H1 (cell line): ENCODE results near the gene RASSF4. TPM values are rescaled to one million over a fixed set of nuclear protein-coding genes. Genes with fewer than 3 reads are reported as not detected.
A peak's percentile ranks its signal among the peaks of the same experiment; 100 is the strongest.

Source experiments
- CTCF ChIA-PET: fragments of 300-600 bp; sonication (Branson Sonifier 250); formaldehyde crosslinking; loops from one replicate; lab custom pipeline; 2021; ENCODE audit not compliant: partially characterized antibody; lab: Charles Lee
- POLR2A ChIA-PET: fragments of 300-600 bp; sonication (Branson Sonifier 250); formaldehyde crosslinking; loops from one replicate; lab custom pipeline; 2021; ENCODE audit warnings: inconsistent platforms; ENCODE audit not compliant: partially characterized antibody; lab: Charles Lee
- DNase-seq, 2 experiments: peaks; one replicate each; pipeline versions ENCODE4 v3.0.0 to v3.0.0-alpha.2; 2010 to 2022; ENCODE audit warnings: low spot score in 2 of 2, low read depth in 1 of 2, mixed read lengths in 1 of 2
- FAIRE-seq: peaks from 2 replicates; lab custom pipeline; 2011; peaks lifted over from hg19 to GRCh38; lab: Jason Lieb, UNC
- H2AFZ ChIP-seq: 2 replicates; pipeline ENCODE4 v1.8.1; 2012; ENCODE audit warnings: low read length, inconsistent platforms
- H2AK5ac ChIP-seq: 2 replicates; pipeline ENCODE4 v1.6.1; 2013; ENCODE audit warnings: low read depth, low read length
- H2BK120ac ChIP-seq: replicated peaks from 2 replicates; pipeline ENCODE3; 2013; ENCODE audit warnings: low read depth, low read length, inconsistent platforms
- H2BK12ac ChIP-seq: 2 replicates; pipeline ENCODE4 v1.6.1; 2013; ENCODE audit warnings: low read depth, low read length
- H2BK15ac ChIP-seq: 2 replicates; pipeline ENCODE4 v1.6.1; 2013; ENCODE audit warnings: low read length
- H2BK20ac ChIP-seq: 2 replicates; pipeline ENCODE4 v1.6.1; 2013; ENCODE audit warnings: low read length
- H2BK5ac ChIP-seq: 2 replicates; pipeline ENCODE4 v1.6.1; 2013; ENCODE audit warnings: low read depth, low read length
- H3K14ac ChIP-seq: 2 replicates; pipeline ENCODE4 v1.6.1; 2013; ENCODE audit warnings: inconsistent platforms; ENCODE audit not compliant: insufficient read length
- H3K18ac ChIP-seq: 2 replicates; pipeline ENCODE4 v1.6.1; 2013; ENCODE audit warnings: low read length; ENCODE audit errors: extremely low read depth
- H3K23ac ChIP-seq: 2 replicates; pipeline ENCODE4 v1.6.1; 2013; ENCODE audit warnings: inconsistent platforms; ENCODE audit not compliant: insufficient read length
- H3K23me2 ChIP-seq: 2 replicates; pipeline ENCODE4 v1.6.1; 2013; ENCODE audit warnings: low read depth, low read length
- H3K27ac ChIP-seq: 2 replicates; pipeline ENCODE4 v1.6.1; 2011; ENCODE audit warnings: low read depth, low read length, inconsistent platforms
- H3K27me3 ChIP-seq, 4 experiments: replicated peaks in 1 of 4; 1 replicate in 1 of 4; 2 replicates in 3 of 4; pipeline versions ENCODE4 v1.6.1 to v1.8.1; 2011 to 2013; ENCODE audit warnings: low read length in 3 of 4, mild to moderate bottlenecking in 3 of 4, inconsistent platforms in 2 of 4, mixed read lengths in 2 of 4, moderate library complexity in 1 of 4; ENCODE audit not compliant: control insufficient read depth in 3 of 4, insufficient read depth in 3 of 4; ENCODE audit errors: extremely low read depth in 1 of 4
- H3K36me3 ChIP-seq, 4 experiments: 2 replicates each; pipeline versions ENCODE4 v1.6.1 to v1.8.1; 2011 to 2013; ENCODE audit warnings: mild to moderate bottlenecking in 4 of 4, low read length in 3 of 4, moderate library complexity in 2 of 4, control low read depth in 1 of 4, inconsistent platforms in 1 of 4; ENCODE audit not compliant: insufficient read depth in 4 of 4, control insufficient read depth in 2 of 4
- H3K4ac ChIP-seq: replicated peaks from 2 replicates; pipeline ENCODE3; 2013; ENCODE audit warnings: low read length, low read depth, mixed read lengths, inconsistent platforms; ENCODE audit not compliant: insufficient read length
- H3K4me1 ChIP-seq, 4 experiments: replicated peaks in 1 of 4; 1 replicate in 1 of 4; 2 replicates in 3 of 4; pipeline versions ENCODE4 v1.6.1 to v1.8.1; 2011 to 2013; ENCODE audit warnings: low read length in 3 of 4, inconsistent platforms in 2 of 4, mixed read lengths in 1 of 4; ENCODE audit not compliant: insufficient read depth in 4 of 4, control insufficient read depth in 3 of 4
- H3K4me2 ChIP-seq, 2 experiments: 2 replicates each; pipeline versions ENCODE4 v1.6.1 to v1.8.1; 2011 to 2013; ENCODE audit warnings: low read depth in 2 of 2, low read length in 2 of 2, control low read depth in 1 of 2, inconsistent platforms in 1 of 2, mild to moderate bottlenecking in 1 of 2; ENCODE audit not compliant: insufficient read depth in 1 of 2
- H3K4me3 ChIP-seq, 4 experiments: fragments of 200-600, 300-600 bp in 1 of 4; sonication (generic), shearing (Covaris generic), sonication (Bioruptor Twin) in 1 of 4; 2 replicates each; pipeline versions ENCODE4 v1.5.1 to v1.8.1; 2011 to 2016; ENCODE audit warnings: low read length in 4 of 4, low read depth in 3 of 4, control low read depth in 2 of 4, inconsistent platforms in 2 of 4, mild to moderate bottlenecking in 2 of 4, mixed read lengths in 1 of 4, moderate library complexity in 1 of 4; ENCODE audit not compliant: insufficient read depth in 2 of 4; ENCODE audit errors: extremely low read depth in 1 of 4
- H3K56ac ChIP-seq: replicated peaks from 2 replicates; pipeline ENCODE3; 2013; ENCODE audit warnings: low read depth, mild to moderate bottlenecking, mixed read lengths, low read length, inconsistent platforms; ENCODE audit not compliant: insufficient read length
- H3K79me1 ChIP-seq: 2 replicates; pipeline ENCODE4 v1.6.1; 2013; ENCODE audit warnings: low read depth, low read length, control low read depth
- H3K79me2 ChIP-seq, 2 experiments: 2 replicates each; pipeline versions ENCODE4 v1.6.1 to v1.8.1; 2012 to 2013; ENCODE audit warnings: low read length in 2 of 2, mild to moderate bottlenecking in 2 of 2, inconsistent platforms in 1 of 2; ENCODE audit not compliant: insufficient read depth in 2 of 2, control insufficient read depth in 1 of 2
- H3K9ac ChIP-seq, 4 experiments: replicated peaks in 1 of 4; 1 replicate in 1 of 4; 2 replicates in 3 of 4; pipeline versions ENCODE4 v1.6.1 to v1.8.1; 2011 to 2013; ENCODE audit warnings: low read depth in 3 of 4, low read length in 3 of 4, control low read depth in 2 of 4, mild to moderate bottlenecking in 2 of 4, moderate library complexity in 2 of 4, inconsistent platforms in 1 of 4; ENCODE audit errors: extremely low read depth in 1 of 4
- H3K9me3 ChIP-seq, 2 experiments: 2 replicates each; pipeline versions ENCODE4 v1.6.1 to v1.8.1; 2012 to 2013; ENCODE audit warnings: mild to moderate bottlenecking in 2 of 2, moderate library complexity in 2 of 2, control low read depth in 1 of 2, inconsistent platforms in 1 of 2, low read depth in 1 of 2, low read length in 1 of 2, mixed read lengths in 1 of 2; ENCODE audit not compliant: insufficient read depth in 2 of 2
- H4K20me1 ChIP-seq, 2 experiments: replicated peaks in 1 of 2; 2 replicates each; pipeline versions ENCODE3 to v1.8.1; 2011 to 2013; ENCODE audit warnings: inconsistent platforms in 2 of 2, low read length in 2 of 2, mild to moderate bottlenecking in 1 of 2; ENCODE audit not compliant: insufficient read depth in 2 of 2, control insufficient read depth in 1 of 2
- H4K5ac ChIP-seq: 2 replicates; pipeline ENCODE4 v1.6.1; 2013; ENCODE audit warnings: low read length, low read depth, mixed read lengths, inconsistent platforms; ENCODE audit not compliant: insufficient read length
- H4K8ac ChIP-seq: 2 replicates; pipeline ENCODE4 v1.8.0; 2013; ENCODE audit warnings: mild to moderate bottlenecking, moderate library complexity, low read length, inconsistent platforms; ENCODE audit not compliant: insufficient read depth; ENCODE audit errors: extremely low read depth
- H4K91ac ChIP-seq: replicated peaks from 2 replicates; pipeline ENCODE3; 2013; ENCODE audit warnings: low read length, mixed read lengths, inconsistent platforms; ENCODE audit not compliant: insufficient read length
- ASH2L ChIP-seq: fragments of 200-600, 300-600 bp; sonication (generic); IDR thresholded peaks from one replicate; pipeline ENCODE4 v1.7.1; 2017; ENCODE audit warnings: low read length
- CBX5 ChIP-seq: fragments of 300-800, 300-1000 bp; sonication (generic); IDR thresholded peaks from 2 replicates; pipeline ENCODE4 v1.7.1; 2016; ENCODE audit warnings: antibody characterized with exemption, low read length, low read depth
- CTBP2 ChIP-seq: IDR thresholded peaks from 2 replicates; pipeline ENCODE4 v1.7.0; 2011; ENCODE audit warnings: borderline replicate concordance, mild to moderate bottlenecking, moderate library complexity, mixed read lengths, low read length; ENCODE audit not compliant: insufficient read depth, insufficient read length
- EGR1 ChIP-seq: IDR thresholded peaks from 2 replicates; pipeline ENCODE4 v1.6.1; 2011; ENCODE audit warnings: low read depth, low read length, borderline replicate concordance
- GTF2F1 ChIP-seq: IDR thresholded peaks from 2 replicates; pipeline ENCODE4 v1.6.1; 2012; ENCODE audit warnings: low read depth, low read length, improper control_type of control experiment, borderline replicate concordance
- HDAC2 ChIP-seq, 2 experiments: fragments of 300-600 bp in 1 of 2; sonication (generic) in 1 of 2; IDR thresholded peaks; 2 replicates each; pipeline ENCODE4 v1.6.1; 2011 to 2012; ENCODE audit warnings: low read depth in 2 of 2, low read length in 2 of 2, mild to moderate bottlenecking in 2 of 2, moderate library complexity in 2 of 2, borderline replicate concordance in 1 of 2, inconsistent platforms in 1 of 2
- POLR2A ChIP-seq, 2 experiments: IDR thresholded peaks; 1 replicate in 1 of 2; 2 replicates in 1 of 2; pipeline ENCODE4 v1.6.1; 2011; ENCODE audit warnings: low read depth in 2 of 2, low read length in 2 of 2, mild to moderate bottlenecking in 2 of 2; ENCODE audit errors: control extremely low read depth in 1 of 2
- SP1 ChIP-seq: IDR thresholded peaks from 2 replicates; pipeline ENCODE4 v1.6.1; 2011; ENCODE audit warnings: low read depth, low read length
- WGBS, 2 experiments: shearing (Covaris generic) in 1 of 2; methylation state at CpG; one replicate each; pipeline versions ENCODE4 v1.1.6 to v1.1.7; 2013 to 2015; ENCODE audit warnings: low lambda C conversion rate in 2 of 2, mixed read lengths in 2 of 2, inconsistent platforms in 1 of 2, low coverage in 1 of 2, missing lambda C conversion rate in 1 of 2; ENCODE audit not compliant: insufficient replicate concordance in 2 of 2, insufficient coverage in 1 of 2, insufficient read length in 1 of 2; ENCODE audit errors: extremely low coverage in 1 of 2, missing lambda C conversion rate in 1 of 2; 5-methylcytosine and 5-hydroxymethylcytosine counted together
- polyA plus RNA-seq, 7 experiments: library from polyadenylated mRNA; depleted of rRNA in 3 of 7; stranded (reverse) in 5 of 7; unstranded in 2 of 7; fragments of >200 nt in 5 of 7; fragments of 200-250 nt in 2 of 7; gene quantifications; 1 replicate in 5 of 7; 2 replicates in 1 of 7; 4 replicates in 1 of 7; pipeline versions ENCODE4 v1.2.1 to v1.2.3, GENCODE V29; 2011 to 2013; ENCODE audit warnings: missing spikeins in 2 of 7, mixed read lengths in 2 of 7
- total RNA-seq: library from RNA; stranded (reverse); fragmentation: NEBNext Ultra II Directional; extraction: Animal tissue kit (Norgen Biotek cat#: 25700); gene quantifications from 2 replicates; pipeline ENCODE4 v1.2.1, GENCODE V29; 2021
- TF ChIP-seq, protein P1 (sequence below): IDR thresholded peaks from 2 replicates; pipeline ENCODE4 v1.6.1; 2011; ENCODE audit warnings: low read length, improper control_type of control experiment

Gene RASSF4
- total and polyA plus RNA-seq, 2 of the 8 experiments (the other 6 are each of a cell fraction or from before 2014, with no cell fraction given), result 14.3 to 14.5 TPM

GRCh38 chr10:44979281-44980191 lies 19.9 kb downstream of the RASSF4 start:
- H3K14ac ChIP-seq, result no peak overlapping the region
- H3K4me2 ChIP-seq, result peak overlapping the region; percentile 22 to 26; a peak in 2 of 4 replicates
- H3K36me3 ChIP-seq, result no peaks in the 10 kb centered on the region
- peaks cover 16 to 43% (median 28%) of the 10 kb centered on the region in 4 experiments for H3K4me1 ChIP-seq
- no peak for DNase-seq
- 0 out of 2 replicates have a peak overlapping the region, but pooled peaks have one; percentile 46 for H4K8ac ChIP-seq
- POLR2A ChIA-PET, result interaction anchor here (0.7 to 3.3 kb wide), 16 partner anchors 8 to 47 kb away, joined by 3 to 23 read pairs (median 4); partner anchors contain the start of genes RASSF4 and ZNF22
- CTCF ChIA-PET, result interaction anchor here (0.8 to 4.8 kb wide), 13 partner anchors 10 to 118 kb away, joined by 3 to 43 read pairs (median 4); partner anchors contain the start of gene RASSF4
- 0 out of 2 replicates have a peak overlapping the region, but pooled peaks have one; percentile 83 for H2BK15ac ChIP-seq
- H3K9ac ChIP-seq, result no peak overlapping the region; a peak in 1 of 7 replicates
- H3K27me3 ChIP-seq, result no peaks in the 10 kb centered on the region
- TF ChIP-seq, protein P1, sequence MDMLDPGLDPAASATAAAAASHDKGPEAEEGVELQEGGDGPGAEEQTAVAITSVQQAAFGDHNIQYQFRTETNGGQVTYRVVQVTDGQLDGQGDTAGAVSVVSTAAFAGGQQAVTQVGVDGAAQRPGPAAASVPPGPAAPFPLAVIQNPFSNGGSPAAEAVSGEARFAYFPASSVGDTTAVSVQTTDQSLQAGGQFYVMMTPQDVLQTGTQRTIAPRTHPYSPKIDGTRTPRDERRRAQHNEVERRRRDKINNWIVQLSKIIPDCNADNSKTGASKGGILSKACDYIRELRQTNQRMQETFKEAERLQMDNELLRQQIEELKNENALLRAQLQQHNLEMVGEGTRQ, result no peak
- TF ChIP-seq HDAC2 (IDR thresholded peaks at IDR 0.05; ENCODE audit: borderline replicate concordance in 1 of 2, low read depth in 2 of 2, low read length in 2 of 2) (no peak), ASH2L (no peak), SP1 (no peak), CBX5 (no peak), GTF2F1 (no peak), EGR1 (no peak), CTBP2 (no peak), POLR2A (IDR thresholded peaks at IDR 0.05; ENCODE audit: control extremely low read depth in 1 of 2, low read depth in 2 of 2, low read length in 2 of 2) (no peak)
- TF ChIP-seq, all 59 proteins: peak for 0
- no peak overlapping the region for H3K56ac ChIP-seq
- H4K91ac ChIP-seq, result peak overlapping the region; percentile 67
- H4K5ac ChIP-seq, result no peak overlapping the region
- no peak overlapping the region for H2BK5ac ChIP-seq
- peak overlapping the region; percentile 72 for H2BK20ac ChIP-seq
- H4K20me1 ChIP-seq, result no peaks in the 10 kb centered on the region
- H3K23me2 ChIP-seq, result peaks cover 6% of the 10 kb centered on the region; the same call in 1 of the 2 replicates
- H2AFZ ChIP-seq, result no peak overlapping the region
- 0 out of 2 replicates have a peak overlapping the region, but pooled peaks have one; percentile 35 for H3K27ac ChIP-seq
- H2BK12ac ChIP-seq, result no peak overlapping the region
- H3K79me2 ChIP-seq, result no peaks in the 10 kb centered on the region
- peak overlapping the region; percentile 90; the same call in 1 of the 2 replicates for H3K18ac ChIP-seq
- H3K23ac ChIP-seq, result no peak overlapping the region
- no peaks in the 10 kb centered on the region for H3K9me3 ChIP-seq
- no peak overlapping the region for H3K4ac ChIP-seq
- no peak overlapping the region for H3K4me3 ChIP-seq
- WGBS, 2 experiments, result 89% methylated on average over 13 of the region's 13 CpGs; no CpG with 5 or more reads in 1 of the 2 experiments
- no peak for FAIRE-seq
- H2AK5ac ChIP-seq, result peak overlapping the region; percentile 67; the same call in 1 of the 2 replicates
- no peaks in the 10 kb centered on the region for H3K79me1 ChIP-seq
- peak overlapping the region; percentile 82 for H2BK120ac ChIP-seq
